DMS114 treated with DMSO at 0.1 percent for 48 hours (cell line): ENCODE results near the gene NCKAP1.
"Not testable (repeated sequence)": the region's sequence is repeated elsewhere in the genome, so short reads cannot be mapped to it uniquely, and the experiment has no call there.

Experiments used
- DNase-seq: peaks from one replicate; lab custom pipeline; 2025; ENCODE audit not compliant: unreplicated experiment; lab: John Stamatoyannopoulos, UW

Gene NCKAP1

GRCh38 chr2:183038341-183039300, at the start of gene NCKAP1:
Gene NCKAP1 (minus strand): TSS chr2:183038457. CDS start chr2:183038099, 358 bp downstream.
- peak; percentile 49 for DNase-seq

- DNase-seq, result no peak
Measured at GRCh38 chr2:183081911-183082310, 43.7 kb upstream of the NCKAP1 start.

- DNase-seq, result no peak
Measured at GRCh38 chr2:183079139-183079775, 41.0 kb upstream of the NCKAP1 start.

- peak; percentile 67 for DNase-seq
Measured at GRCh38 chr2:183078464-183079138, 40.3 kb upstream of the NCKAP1 start, which contains the start of gene DUSP19. Gene DUSP19 (plus strand): TSS chr2:183078747. CDS start chr2:183078934, 187 bp downstream.

GRCh38 chr2:183078163-183078463, 39.9 kb upstream of the NCKAP1 start:
- no peak for DNase-seq

DNA sequence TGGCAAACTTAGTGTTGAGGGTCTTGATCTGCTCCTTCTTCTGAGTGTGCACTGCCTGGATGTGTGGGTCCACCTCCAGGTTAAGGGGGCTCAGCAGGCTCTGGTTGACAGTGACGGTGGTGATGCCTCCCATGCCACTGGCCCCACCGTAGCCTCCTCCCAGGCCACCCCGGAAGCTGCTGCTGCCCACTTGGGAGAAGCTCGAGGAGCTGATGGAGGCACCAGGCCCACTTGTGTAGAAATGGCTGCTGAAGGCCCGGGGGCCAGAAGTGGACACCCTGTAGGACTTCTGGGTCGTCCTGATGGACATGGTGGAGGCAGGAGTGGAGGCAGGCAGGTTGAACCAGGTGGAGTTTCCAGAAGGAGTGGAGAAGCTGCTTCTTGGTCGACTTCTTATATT, 33.9 kb upstream of the NCKAP1 start:
- DNase-seq, result no peak

- no peak for DNase-seq
Measured at GRCh38 chr2:183070942-183071844, 32.9 kb upstream of the NCKAP1 start.

DNA sequence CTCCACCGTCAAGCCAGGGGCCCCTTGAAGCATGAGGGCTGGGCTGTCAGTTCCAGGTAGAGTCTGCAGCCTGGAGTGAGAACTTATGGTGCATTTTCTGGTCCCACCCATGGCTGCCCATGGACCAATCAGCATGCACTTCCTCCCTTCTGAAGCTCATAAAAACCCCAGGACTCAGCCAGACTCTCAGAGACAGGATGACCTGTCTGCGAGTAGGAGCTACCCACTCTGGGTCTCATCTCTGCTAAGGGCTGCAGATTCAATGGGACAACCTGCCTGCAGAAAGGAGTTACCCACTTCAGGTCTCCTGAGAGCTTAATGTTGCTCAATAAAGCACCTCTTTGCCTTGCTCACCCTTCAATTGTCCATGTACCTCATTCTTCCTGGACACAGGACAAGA, 30.9 kb upstream of the NCKAP1 start:
- DNase-seq, result no peak

DNA sequence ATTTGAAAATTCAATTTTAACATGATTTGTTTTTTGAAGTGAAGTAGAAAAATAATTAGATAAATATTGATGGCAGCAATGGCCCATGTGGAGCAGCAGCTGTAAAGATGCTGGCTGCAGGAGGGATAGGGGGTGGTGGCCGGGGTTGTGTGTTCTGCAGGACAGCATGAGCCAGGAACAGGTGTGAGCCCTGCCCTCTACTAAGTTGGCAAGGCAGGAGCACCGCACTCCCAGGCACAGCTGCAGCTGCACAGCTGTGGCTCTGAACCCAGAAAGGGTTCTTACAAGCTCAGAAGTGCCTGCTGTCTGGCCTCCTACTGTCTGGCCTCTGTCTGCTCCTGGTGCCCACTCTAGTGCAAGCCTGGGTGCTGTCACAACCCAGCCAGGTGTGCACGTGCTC, 30.3 kb upstream of the NCKAP1 start:
- no peak for DNase-seq

GRCh38 chr2:183063083-183063482, 24.8 kb upstream of the NCKAP1 start:
- DNase-seq, result no peak

GRCh38 chr2:183060571-183061231, 22.4 kb upstream of the NCKAP1 start:
- no peak for DNase-seq

- no peak for DNase-seq
Measured at GRCh38 chr2:183059561-183059960, 21.3 kb upstream of the NCKAP1 start.

DNA sequence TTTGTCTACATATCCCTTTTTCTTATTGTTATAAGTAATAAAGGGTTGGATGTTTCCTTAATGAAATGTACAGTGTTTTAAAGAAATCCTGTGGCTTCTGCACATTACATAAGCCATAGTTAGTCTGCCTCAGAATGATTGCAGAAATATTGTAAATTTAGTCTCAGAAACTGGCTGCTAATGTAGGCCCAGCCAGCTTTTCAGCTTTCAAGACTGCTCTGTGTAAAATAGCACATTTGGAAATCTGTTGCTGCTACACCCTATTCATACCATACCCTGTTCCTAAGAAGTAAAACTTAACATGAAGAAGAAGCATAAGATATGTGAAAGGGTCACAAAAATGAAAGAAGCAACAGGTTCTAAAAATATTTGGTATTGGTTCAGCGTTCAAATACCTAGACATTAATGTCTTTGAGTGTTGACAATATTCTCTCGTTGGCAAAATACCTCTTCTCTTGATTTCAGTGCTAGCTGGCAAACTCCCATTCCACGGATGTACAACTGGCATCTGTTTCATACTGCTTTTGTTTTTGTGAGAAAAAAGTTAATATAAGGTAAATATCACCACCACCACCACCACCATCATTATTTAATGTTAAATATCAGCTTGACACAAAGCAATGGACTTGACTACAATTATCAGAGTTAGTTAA, 19.2 kb upstream of the NCKAP1 start:
- DNase-seq, result no peak

GRCh38 chr2:183049420-183049819, 11.2 kb upstream of the NCKAP1 start:
- DNase-seq, result no peak

DNA sequence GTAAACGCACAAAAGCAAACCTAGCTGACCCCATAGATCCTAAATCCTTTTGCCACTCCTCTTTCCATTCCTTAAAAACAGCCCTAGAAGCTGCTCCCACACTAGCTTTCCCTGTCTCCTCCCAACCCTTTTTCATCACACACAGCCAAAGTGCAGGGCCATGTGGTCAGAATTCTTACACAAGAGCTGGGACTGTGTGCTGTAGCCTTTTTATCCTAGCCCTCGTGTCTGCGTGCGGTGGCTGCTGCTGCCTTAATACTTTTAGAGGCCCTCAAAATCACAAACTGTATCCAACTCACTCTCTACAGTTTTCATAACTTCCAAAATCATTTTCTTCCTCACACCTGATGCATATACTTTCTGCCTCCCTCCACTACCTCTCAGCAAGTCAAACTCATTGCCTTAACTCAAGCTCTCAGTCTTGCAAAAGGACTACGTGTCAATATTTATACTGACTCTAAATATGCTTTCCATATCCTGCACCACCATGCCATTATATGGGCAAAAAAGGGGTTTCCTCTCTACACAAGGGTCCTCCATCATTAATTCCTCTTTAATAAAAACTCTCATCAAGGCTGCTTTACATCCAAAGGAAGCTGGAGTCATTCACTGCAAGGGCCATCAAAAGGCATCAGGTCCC, 9.3 kb upstream of the NCKAP1 start:
- not testable (repeated sequence) for DNase-seq

GRCh38 chr2:183043580-183043979, 5.3 kb upstream of the NCKAP1 start:
- not testable (repeated sequence) for DNase-seq

DNA sequence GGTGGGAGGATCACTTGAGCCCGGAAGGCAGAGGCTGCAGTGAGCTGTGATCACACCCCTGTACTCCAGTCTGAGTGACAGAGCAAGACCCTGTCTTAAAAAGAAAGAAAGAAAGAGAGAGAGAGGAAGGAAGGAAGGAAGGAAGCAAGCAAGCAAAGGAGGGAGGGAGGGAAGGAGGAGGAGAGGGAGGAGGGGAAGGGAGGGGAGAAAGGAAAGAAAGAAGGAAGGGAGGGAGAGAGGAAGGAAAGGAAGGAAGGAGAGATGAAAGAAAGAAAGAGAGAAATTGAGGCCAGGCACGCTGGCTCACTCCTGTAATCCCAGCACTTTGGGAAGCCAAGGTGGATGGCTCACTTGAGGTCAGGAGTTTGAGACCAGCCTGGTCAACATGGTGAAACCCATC, 2.3 kb upstream of the NCKAP1 start:
- DNase-seq, result no peak

- DNase-seq, result no peak
Measured at GRCh38 chr2:183037553-183038340, 510 bp downstream of the NCKAP1 start.
